Measurements from ENCODE around the gene CSMD2. TPM values are rescaled to one million over a fixed set of nuclear protein-coding genes. Genes with fewer than 3 reads are reported as not detected.

The CSMD2 gene
- total RNA-seq, 1 donor from 2014 or later: 0.25 TPM

- DNase-seq (ENCODE audit: low spot score): no peak
- ATAC-seq: no peak
Measured at GRCh38 chr1:33925586-33925985, 239.4 kb downstream of the CSMD2 start.

DNA sequence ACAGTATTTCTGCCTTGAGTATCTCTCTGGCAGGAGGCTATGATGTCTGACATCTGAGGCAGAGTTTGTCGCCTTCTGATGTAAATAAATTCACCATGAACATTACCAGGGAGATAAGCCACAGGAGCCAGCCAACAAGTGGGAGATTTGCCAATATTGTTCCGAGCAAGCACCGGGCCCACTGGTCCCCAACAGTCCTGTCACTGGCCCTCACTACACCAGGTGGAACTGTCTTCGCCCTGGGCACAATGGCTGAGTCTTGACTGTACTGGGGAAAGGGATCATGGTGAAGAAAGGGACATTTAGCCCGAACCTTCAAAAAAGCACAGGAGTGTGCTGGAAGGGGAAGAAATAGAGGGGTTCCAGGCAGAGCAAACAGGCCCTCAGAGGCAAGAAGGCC, 243.7 kb downstream of the CSMD2 start:
- DNase-seq (ENCODE audit: low spot score) (no peak), ATAC-seq (no peak)

DNA sequence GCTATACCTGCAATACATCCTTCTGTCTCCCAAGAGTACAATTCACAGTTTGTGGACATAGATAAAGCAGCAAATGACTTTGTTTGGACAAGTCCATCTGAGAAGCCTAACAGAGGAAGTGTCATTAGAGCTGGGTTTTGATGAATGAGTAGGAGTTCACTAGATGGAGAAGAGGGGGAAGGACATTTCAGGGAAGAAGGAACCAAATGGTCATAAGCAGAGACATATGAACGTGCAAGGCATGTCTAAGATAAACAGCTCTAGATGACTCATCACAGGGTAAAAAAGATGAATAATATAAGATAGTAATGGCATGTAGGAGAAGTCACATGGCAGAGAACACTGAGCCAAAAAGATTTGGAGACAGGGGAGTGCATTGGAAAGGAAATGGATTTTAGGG, 246.7 kb downstream of the CSMD2 start:
- DNase-seq (ENCODE audit: low spot score) (no peak), ATAC-seq (no peak)

DNA sequence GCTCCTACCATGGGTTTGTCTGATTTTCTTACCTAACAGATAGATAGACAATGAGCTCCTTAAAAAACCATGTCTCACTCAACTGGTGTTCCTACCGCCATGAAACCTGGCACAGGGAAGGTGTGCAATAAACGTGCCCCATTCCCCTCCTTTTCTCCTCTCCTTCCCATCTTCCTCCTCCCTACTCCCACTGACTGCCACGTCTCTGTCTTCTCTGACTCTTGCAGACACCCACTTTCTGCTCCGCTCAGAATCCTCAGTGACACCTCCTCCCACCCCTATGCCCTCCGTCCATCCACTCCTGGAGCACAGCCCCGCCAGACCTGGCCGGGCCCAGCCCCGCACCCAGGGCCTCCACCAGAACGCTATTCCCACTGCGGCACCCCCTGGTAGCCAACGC, 248.2 kb downstream of the CSMD2 start:
- ATAC-seq: no peak
- no peak for DNase-seq (ENCODE audit: low spot score)

DNA sequence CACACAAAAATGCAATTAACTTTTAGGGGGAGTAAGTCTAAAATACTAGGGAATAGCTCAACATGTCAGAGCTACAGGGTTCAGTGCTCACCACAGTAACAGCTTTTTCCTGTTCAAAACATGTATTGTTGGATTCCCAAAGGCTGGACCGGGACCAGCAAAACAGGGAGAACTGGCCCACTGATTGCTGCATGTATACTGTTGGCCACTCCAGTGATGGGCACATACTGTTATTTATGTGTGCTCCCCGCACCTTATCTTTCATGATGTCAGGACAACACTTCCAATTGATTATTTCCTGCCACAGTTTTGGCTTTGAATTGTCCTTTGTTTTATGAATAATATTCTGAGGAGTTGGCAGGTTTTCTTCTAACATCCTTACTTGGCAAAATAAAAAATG, 250.5 kb downstream of the CSMD2 start:
- no peak for ATAC-seq
- DNase-seq (ENCODE audit: low spot score): no peak

- DNase-seq (ENCODE audit: low spot score) (peak; percentile 35), ATAC-seq (no peak)
Measured at GRCh38 chr1:33908324-33908956, 256.6 kb downstream of the CSMD2 start.

DNA sequence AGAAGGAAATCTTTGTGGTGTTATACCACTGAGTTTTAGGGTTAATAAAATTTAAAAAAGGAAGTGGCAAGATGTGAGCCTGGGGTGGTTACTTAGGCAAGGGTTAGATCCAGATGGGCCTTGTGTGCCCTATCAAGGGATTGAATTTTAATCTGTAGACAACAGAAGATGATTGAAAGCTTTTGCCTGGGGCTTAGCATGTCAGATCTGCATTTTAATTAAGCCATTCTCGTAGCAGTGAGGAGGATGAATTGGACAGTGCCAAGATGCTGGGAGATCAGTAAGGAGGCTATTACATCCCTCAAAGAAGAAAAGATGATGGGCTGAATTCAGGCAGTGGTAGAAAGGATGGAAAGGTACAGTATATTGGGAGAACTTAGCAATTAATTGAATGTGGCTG, 258.9 kb downstream of the CSMD2 start:
- no peak for ATAC-seq
- no peak for DNase-seq (ENCODE audit: low spot score)

DNA sequence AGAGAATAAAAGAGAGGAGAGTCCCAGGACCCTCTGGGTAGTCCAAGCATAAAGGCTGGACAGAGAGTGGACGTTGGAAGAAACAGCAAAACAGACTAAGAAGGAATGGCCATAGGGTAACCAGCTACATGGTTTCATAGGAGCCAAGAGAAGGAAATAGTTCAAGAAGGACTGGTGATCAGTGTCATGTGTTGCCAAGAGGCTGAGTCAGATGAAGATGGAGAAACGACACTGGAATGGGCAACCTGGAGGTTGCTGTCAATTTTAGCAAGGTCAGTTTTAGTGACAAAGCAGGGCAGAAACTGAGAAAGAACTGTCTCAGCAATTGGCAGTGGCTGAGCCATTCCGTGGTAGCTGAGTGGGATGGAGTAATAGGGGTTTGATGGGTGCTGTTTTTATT, 259.8 kb downstream of the CSMD2 start:
- DNase-seq (ENCODE audit: low spot score) (no peak), ATAC-seq (no peak)

DNA sequence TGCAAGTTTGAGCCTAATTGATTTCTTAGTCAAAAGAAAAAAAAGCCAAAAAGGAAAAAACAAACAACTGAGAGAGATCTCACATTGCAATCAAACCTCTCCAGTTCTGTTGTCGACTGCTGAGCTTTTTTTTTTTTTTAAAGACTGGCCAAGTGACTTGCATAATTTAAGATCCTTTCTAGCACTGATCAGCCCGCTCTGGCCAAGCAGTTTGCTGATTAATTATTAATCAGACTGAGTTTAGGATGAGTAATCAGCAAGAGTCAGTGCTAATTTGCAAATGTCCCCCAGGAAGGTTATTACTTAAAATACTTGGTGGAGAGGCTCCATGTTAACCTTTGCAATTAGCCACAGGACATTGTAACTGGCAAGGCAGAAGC, 261.8 kb downstream of the CSMD2 start:
- DNase-seq (ENCODE audit: low spot score) (no peak), ATAC-seq (peak; percentile 83)

- peak; percentile 67 for ATAC-seq
Measured at GRCh38 chr1:33902486-33903209, 262.4 kb downstream of the CSMD2 start.

GRCh38 chr1:33899746-33900145, 265.3 kb downstream of the CSMD2 start:
- no peak for ATAC-seq

More at GRCh38 chr1:33902486-33903209, 262.4 kb downstream of the CSMD2 start:
- no peak for DNase-seq (ENCODE audit: low spot score)

DNA sequence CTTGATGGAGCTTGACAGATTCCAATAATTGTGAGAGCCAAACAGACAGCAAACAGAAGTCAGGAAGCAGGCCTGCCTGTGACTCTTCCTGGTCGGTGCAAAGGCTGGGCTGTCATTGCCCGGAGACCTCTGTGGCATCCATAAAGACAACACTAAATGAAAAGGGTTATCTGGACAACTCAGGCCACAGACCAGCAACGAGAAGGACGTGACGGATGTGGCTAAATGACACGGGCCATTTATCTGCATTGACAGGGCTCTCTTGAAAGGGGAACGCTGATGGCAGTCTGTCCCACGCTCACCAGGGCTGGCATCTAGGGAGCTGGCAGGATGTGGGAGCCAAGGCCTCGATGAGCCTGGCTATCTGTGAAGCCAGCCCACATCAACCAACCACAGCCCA, 266.1 kb downstream of the CSMD2 start:
- ATAC-seq (no peak), DNase-seq (ENCODE audit: low spot score) (peak; percentile 14)

More at GRCh38 chr1:33899746-33900145, 265.3 kb downstream of the CSMD2 start:
- DNase-seq (ENCODE audit: low spot score): peak; percentile 33

GRCh38 chr1:33898406-33898805, 266.6 kb downstream of the CSMD2 start:
- ATAC-seq: no peak

DNA sequence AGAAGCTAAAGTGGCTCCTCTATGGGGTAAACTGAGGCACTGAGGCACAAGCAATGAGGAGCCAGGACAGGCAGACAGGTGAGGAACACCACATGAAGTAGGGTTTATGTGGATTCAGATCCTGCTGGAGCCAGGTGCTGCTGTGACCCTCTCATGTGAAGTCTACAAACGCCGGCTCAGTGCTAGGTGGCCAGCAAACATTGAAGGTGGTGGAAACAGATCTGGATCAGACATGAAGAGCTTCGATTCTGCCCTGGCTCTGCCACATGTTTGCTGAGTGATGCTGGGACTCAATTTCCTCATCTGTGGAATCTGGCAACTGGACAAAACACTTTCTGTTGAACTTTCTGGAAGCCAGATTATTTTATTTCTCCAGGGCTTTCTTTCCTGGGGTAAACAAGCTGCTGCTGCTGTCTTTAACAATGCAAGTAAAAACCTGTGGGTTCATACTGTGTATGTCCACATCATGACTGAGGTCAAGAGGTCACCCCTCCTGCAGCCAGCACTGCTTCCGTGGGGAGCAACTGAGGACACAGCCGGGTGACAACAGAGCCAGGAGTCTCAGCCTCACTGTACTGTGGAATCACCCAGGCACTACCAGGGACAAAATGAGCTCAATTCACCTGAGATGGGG, 267.8 kb downstream of the CSMD2 start:
- peak; percentile 47 for DNase-seq (ENCODE audit: low spot score)
- peak; percentile 77 for ATAC-seq

More at GRCh38 chr1:33898406-33898805, 266.6 kb downstream of the CSMD2 start:
- no peak for DNase-seq (ENCODE audit: low spot score)

- ATAC-seq (no peak), DNase-seq (ENCODE audit: low spot score) (no peak)
Measured at GRCh38 chr1:33895976-33896375, 269.1 kb downstream of the CSMD2 start.

GRCh38 chr1:33895396-33895795, 269.6 kb downstream of the CSMD2 start:
- DNase-seq (ENCODE audit: low spot score): no peak

DNA sequence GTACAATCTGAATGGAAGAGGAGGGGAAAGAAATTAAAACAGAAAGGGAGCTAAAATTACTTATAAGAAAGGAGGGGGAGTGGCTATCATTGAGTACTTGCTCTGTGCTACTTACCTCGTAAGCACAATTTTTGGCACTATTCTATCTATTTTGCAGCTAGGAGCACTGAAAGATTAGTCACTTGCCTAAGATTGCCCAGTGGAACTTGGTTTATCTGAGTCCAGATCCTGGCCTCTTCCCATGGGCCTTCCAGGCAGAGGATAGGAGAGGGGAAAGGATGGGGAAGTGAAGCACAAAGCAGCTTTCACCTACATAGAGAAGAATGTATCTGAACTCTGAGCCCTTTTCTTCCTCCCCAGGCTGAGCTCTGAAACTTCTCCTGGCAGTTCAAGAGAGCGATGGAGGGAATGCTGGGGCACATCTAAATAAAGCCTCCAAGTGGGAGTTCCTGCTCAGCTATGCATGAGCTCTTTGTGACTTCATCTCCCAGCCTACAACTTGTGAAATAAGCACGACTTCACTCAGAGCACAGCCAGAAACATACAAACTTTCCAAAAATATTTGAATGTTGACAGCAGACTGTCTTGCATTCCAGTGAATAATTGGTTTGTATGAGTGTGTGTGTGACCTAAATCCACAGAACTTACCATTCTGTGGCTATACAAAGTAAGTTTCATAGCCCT, 271.7 kb downstream of the CSMD2 start:
- DNase-seq (ENCODE audit: low spot score) (no peak), ATAC-seq (no peak)

More at GRCh38 chr1:33895396-33895795, 269.6 kb downstream of the CSMD2 start:
- ATAC-seq: no peak

DNA sequence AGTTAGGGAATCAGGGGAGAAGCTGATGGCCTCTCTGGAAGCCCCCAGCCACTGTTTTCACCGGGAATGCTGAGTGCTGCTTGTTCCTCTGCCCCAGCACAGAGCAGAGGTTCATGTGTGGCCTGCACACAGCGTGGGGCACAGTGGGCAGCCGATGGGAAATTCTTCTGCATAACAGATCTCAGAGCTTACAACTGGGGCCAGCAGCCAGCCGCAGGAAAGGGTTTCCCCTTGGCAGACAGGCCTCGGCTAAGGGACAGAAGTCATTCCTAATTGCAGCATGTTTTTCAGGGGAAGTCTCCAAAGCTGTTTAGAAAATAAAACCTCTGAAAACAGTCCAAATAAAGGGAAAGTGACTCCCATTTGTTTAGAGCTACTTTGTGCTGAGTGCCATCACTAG, 278.5 kb downstream of the CSMD2 start:
- no peak for DNase-seq (ENCODE audit: low spot score)
- ATAC-seq: peak; percentile 26

GRCh38 chr1:33880305-33880704, 284.7 kb downstream of the CSMD2 start:
- ATAC-seq (no peak), DNase-seq (ENCODE audit: low spot score) (no peak)

DNA sequence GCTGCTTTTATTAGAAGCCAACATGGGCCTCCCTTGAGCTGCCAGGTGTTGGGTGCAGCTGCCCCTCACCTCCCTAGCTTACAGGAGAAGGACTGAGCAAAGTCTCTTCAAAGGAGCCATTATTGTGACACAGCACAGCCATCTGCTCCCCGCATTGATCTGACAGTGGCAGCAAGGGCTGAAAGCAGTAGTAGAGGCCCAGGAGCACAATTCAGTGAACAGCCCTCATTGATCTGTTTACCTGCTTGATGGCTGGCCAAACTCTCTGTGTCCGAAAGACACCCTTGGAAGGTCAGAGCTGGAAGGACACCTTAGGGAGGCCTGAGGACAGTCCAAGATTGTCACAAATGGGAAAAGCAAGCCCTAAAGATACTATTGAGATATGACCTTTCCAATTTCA, 286.6 kb downstream of the CSMD2 start:
- peak; percentile 64 for DNase-seq (ENCODE audit: low spot score)
- peak; percentile 94 for ATAC-seq

- ATAC-seq (no peak), DNase-seq (ENCODE audit: low spot score) (no peak)
Measured at GRCh38 chr1:33876970-33877650, 287.9 kb downstream of the CSMD2 start.
